ENCODE data around the gene TAS2R41. TPM values are rescaled to one million over a fixed set of nuclear protein-coding genes. Genes with fewer than 3 reads are reported as not detected.
"Not testable (repeated sequence)": the region's sequence is repeated elsewhere in the genome, so short reads cannot be mapped to it uniquely, and the experiment has no call there.

Gene TAS2R41
- total RNA-seq, 2 donors from 2014 or later = not detected

GRCh38 chr7:143463556-143463955 lies 14.1 kb upstream of the TAS2R41 start:
- H3K4me3 Mint-ChIP-seq = no peak overlapping the region
- DNase-seq (ENCODE audit: low spot score) = no peak
- no peaks in the 10 kb centered on the region for H3K36me3 Mint-ChIP-seq
- H3K27ac Mint-ChIP-seq = no peak overlapping the region
- no peaks in the 10 kb centered on the region for H3K4me1 Mint-ChIP-seq (ENCODE audit: low read depth in 2 of 2)
- no peaks in the 10 kb centered on the region for H3K9me3 Mint-ChIP-seq
- ATAC-seq = no peak
- peaks cover 14 to 29% of the 10 kb centered on the region in 2 donors for H3K27me3 Mint-ChIP-seq

DNA sequence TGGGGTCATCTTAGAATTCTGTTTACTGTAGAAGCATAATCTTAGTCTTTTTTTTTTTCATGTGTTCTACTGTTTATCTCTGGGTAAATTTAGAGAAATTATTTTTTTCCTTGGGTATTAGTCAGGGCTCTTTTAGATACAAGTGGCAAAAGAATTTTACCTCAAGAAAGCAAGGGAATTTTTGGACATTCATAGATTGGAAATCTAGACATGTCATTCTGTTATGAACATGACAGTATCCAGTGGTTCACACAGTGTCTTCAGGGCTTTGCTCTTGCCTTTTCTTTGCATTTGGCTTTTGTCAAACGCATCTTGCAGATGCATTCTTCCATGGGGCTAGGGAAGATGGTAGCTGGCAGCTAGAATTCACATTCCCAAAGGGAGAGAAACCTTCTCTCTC lies 13.7 kb upstream of the TAS2R41 start:
- no peak for ATAC-seq
- no peaks in the 10 kb centered on the region for H3K9me3 Mint-ChIP-seq
- peaks cover 14 to 29% of the 10 kb centered on the region in 2 donors for H3K27me3 Mint-ChIP-seq
- no peaks in the 10 kb centered on the region for H3K36me3 Mint-ChIP-seq
- no peak for DNase-seq (ENCODE audit: low spot score)
- no peaks in the 10 kb centered on the region for H3K4me1 Mint-ChIP-seq (ENCODE audit: low read depth in 2 of 2)
- H3K4me3 Mint-ChIP-seq = no peak overlapping the region
- no peak overlapping the region for H3K27ac Mint-ChIP-seq

DNA sequence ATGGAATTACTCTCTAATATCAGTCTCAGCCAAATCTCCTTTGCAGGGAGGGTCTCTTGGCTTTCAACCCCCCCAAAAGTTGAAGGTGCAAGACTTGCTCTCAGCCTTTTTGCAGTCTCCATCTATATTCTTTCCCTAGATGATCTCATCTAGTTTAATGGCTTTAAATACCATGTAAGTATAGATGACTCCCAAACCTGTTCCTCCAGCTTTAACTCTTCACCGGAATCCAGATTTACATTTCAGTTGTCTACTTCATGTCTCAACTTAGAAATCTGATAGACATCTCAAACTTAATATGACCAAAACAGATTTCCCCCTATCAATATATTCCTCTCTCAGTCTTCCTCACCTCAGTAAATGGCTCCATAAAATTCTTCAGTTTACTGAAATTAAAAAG lies 9.9 kb upstream of the TAS2R41 start:
- ATAC-seq (no peak), DNase-seq (ENCODE audit: low spot score) (no peak)
- Mint-ChIP-seq H3K4me3 (no peak overlapping the region), H3K9me3 (peaks cover 2% of the 10 kb centered on the region), H3K27me3 (peaks cover 22 to 41% of the 10 kb centered on the region in 2 donors), H3K4me1 (ENCODE audit: low read depth in 2 of 2) (no peaks in the 10 kb centered on the region), H3K36me3 (peaks cover 4% of the 10 kb centered on the region), H3K27ac (no peak overlapping the region)

DNA sequence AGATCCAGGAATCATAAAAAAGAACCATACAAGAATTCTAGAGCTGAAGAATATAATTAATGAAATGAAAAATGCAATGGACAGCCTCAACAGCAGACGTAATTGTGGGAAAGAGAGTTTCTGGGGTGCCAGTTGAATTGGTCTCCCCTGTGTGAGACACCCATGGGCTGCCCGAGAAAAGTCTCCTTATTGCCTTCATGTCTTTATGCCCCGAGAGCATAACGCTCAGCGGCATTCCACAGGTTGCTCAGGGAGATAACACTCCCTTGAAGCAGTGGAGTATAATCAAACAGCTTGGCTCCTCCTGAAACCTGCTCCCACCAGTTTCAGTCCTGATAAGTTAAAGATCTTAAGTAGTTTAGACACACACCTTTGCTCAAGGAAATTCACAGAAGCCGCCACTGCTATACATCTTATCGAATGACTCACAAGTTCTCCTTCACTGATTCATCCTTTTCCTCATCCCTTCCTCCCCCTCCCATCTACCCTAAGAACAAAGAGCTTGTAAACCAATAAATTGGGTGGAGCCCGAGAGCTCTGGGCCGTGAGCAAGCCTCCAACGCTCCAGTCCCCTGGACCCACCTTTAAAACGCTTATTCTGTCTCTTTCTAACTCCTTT lies 5.5 kb upstream of the TAS2R41 start:
- ATAC-seq; H3K27ac Mint-ChIP-seq; H3K4me3 Mint-ChIP-seq; H3K36me3 Mint-ChIP-seq; H3K4me1 Mint-ChIP-seq (ENCODE audit: low read depth in 2 of 2); H3K9me3 Mint-ChIP-seq; DNase-seq (ENCODE audit: low spot score): not testable (repeated sequence)
- H3K27me3 Mint-ChIP-seq = peaks cover 18 to 50% of the 10 kb centered on the region in 2 donors

GRCh38 chr7:143479055-143479766 lies 1.5 kb downstream of the TAS2R41 start:
- ATAC-seq (no peak), DNase-seq (ENCODE audit: low spot score) (no peak)
- H3K27ac Mint-ChIP-seq = no peak overlapping the region
- H3K4me1 Mint-ChIP-seq (ENCODE audit: low read depth in 2 of 2) = peaks cover 6 to 7% of the 10 kb centered on the region in 2 donors
- H3K4me3 Mint-ChIP-seq = no peak overlapping the region
- no peaks in the 10 kb centered on the region for H3K36me3 Mint-ChIP-seq
- H3K27me3 Mint-ChIP-seq = peaks cover 4 to 5% of the 10 kb centered on the region in 2 donors
- no peaks in the 10 kb centered on the region for H3K9me3 Mint-ChIP-seq

DNA sequence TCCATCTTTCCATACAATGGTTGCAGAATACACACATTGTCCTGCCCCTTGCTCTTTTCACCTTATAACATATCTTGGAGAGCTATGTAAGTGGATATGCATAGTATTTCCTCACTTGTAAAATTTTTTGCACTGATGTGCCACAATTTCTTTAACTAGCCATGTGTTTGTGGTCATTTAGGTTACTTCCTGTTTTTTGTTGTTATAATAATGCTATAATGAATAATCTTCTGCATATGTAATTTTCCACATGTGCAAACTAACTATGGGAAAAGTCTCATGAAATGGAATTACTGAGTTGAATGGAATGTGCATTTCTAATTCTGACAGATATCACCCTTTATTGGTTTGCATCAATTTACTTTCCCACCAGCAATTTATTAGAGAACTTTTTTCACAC lies 2.8 kb downstream of the TAS2R41 start:
- no peak overlapping the region for H3K27ac Mint-ChIP-seq
- H3K4me3 Mint-ChIP-seq = no peak overlapping the region
- H3K4me1 Mint-ChIP-seq (ENCODE audit: low read depth in 2 of 2) = peaks cover 6 to 7% of the 10 kb centered on the region in 2 donors
- ATAC-seq (no peak), DNase-seq (ENCODE audit: low spot score) (no peak)
- H3K27me3 Mint-ChIP-seq = no peaks in the 10 kb centered on the region
- no peaks in the 10 kb centered on the region for H3K9me3 Mint-ChIP-seq
- H3K36me3 Mint-ChIP-seq = no peaks in the 10 kb centered on the region

GRCh38 chr7:143484119-143484518 lies 6.4 kb downstream of the TAS2R41 start:
- Mint-ChIP-seq H3K9me3 (no peaks in the 10 kb centered on the region), H3K27ac (no peak overlapping the region), H3K4me1 (ENCODE audit: low read depth in 2 of 2) (peaks cover 6 to 7% of the 10 kb centered on the region in 2 donors), H3K36me3 (no peaks in the 10 kb centered on the region), H3K4me3 (no peak overlapping the region), H3K27me3 (peaks cover 4 to 19% of the 10 kb centered on the region in 2 donors)
- ATAC-seq = no peak
- no peak for DNase-seq (ENCODE audit: low spot score)

DNA sequence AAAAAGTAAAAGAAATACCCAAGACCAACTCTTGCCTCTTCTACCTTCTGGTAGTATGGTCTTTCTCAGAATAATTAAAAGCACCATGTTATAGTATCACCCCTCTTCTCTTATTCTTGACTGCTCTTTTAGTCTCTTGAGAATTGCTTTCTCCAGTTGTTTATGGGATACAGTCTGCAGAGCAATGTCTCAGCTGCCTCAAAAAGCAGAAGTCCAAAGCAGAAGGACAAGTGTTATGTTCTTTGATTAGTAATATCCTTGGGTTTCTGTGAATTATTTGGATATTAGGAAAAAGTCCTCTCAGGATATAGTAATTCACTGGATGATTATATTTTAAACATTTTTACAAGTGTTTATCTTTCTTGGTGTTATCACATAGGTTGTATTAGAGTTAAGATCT lies 7.4 kb downstream of the TAS2R41 start:
- no peaks in the 10 kb centered on the region for H3K36me3 Mint-ChIP-seq
- peaks cover 4 to 20% of the 10 kb centered on the region in 2 donors for H3K27me3 Mint-ChIP-seq
- no peaks in the 10 kb centered on the region for H3K9me3 Mint-ChIP-seq
- no peak for DNase-seq (ENCODE audit: low spot score)
- peaks cover 6 to 7% of the 10 kb centered on the region in 2 donors for H3K4me1 Mint-ChIP-seq (ENCODE audit: low read depth in 2 of 2)
- ATAC-seq = no peak
- H3K27ac Mint-ChIP-seq = no peak overlapping the region
- no peak overlapping the region for H3K4me3 Mint-ChIP-seq

DNA sequence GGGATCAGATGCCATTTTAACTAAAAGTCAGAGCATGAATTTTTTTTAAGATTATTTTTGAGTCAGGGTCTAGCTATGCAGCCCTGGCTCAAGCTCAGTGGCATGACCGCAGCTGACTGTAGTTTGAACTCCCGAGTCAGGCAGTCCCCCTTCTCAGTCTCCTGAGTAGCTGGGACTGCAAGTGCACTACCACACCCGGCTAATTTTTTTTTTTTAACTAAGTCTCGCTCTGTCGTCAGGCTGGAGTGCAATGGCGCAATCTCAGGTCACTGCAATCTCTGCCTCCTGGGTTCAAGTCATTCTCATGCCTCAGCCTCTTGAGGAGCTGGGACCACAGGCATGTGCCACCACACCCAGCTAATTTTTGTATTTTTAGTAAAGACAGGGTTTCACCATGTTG lies 7.8 kb downstream of the TAS2R41 start:
- no peak overlapping the region for H3K4me3 Mint-ChIP-seq
- no peaks in the 10 kb centered on the region for H3K9me3 Mint-ChIP-seq
- H3K4me1 Mint-ChIP-seq (ENCODE audit: low read depth in 2 of 2) = peaks cover 2 to 3% of the 10 kb centered on the region in 2 donors
- no peak overlapping the region for H3K27ac Mint-ChIP-seq
- ATAC-seq = no peak
- no peak for DNase-seq (ENCODE audit: low spot score)
- H3K27me3 Mint-ChIP-seq = peaks cover 4 to 20% of the 10 kb centered on the region in 2 donors
- H3K36me3 Mint-ChIP-seq = no peaks in the 10 kb centered on the region

DNA sequence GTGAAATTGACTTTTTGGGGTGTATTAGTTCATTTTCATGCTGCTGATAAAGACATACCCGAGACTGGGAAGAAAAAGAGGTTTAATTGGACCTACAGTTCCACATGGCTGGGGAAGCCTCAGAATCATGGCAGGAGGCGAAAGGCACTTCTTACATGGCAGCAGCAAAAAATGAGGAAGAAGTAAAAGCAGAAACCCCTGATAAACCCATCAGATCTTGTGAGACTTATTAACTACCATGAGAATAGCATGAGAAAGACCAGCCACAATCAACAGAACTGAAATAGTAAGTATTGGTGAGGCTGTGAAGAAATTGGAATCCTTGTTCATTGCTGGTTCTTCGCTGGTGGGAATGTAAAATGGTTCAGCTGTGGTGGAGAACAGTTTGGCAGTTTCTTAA lies 8.6 kb downstream of the TAS2R41 start:
- H3K4me1 Mint-ChIP-seq (ENCODE audit: low read depth in 2 of 2); DNase-seq (ENCODE audit: low spot score); H3K27ac Mint-ChIP-seq; H3K36me3 Mint-ChIP-seq; H3K4me3 Mint-ChIP-seq; H3K9me3 Mint-ChIP-seq; ATAC-seq: not testable (repeated sequence)
- peaks cover 4 to 20% of the 10 kb centered on the region in 2 donors for H3K27me3 Mint-ChIP-seq

DNA sequence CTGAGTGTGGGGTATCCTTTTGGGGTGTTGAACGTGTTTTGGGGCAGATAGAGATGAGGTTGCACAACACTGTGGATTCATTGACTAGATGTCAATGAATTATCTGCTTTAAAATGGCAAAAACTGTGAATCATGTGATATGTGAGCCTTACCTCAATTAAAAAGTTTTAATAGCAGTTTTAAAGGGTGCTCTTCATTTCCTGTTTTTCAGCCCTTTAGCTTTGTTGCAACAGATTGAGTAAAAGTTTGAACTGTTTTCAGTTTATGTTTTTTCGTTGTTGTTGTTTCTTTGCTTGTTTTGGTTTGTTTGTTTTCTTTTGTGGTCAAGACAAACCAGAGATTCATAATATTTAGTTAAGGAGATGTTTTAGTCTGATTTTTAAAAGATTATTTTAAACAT lies 9.4 kb downstream of the TAS2R41 start:
- peaks cover 0 to 2% of the 10 kb centered on the region in 2 donors for H3K4me1 Mint-ChIP-seq (ENCODE audit: low read depth in 2 of 2)
- no peak for ATAC-seq
- peaks cover 4 to 20% of the 10 kb centered on the region in 2 donors for H3K27me3 Mint-ChIP-seq
- DNase-seq (ENCODE audit: low spot score) = no peak
- H3K9me3 Mint-ChIP-seq = no peaks in the 10 kb centered on the region
- H3K36me3 Mint-ChIP-seq = no peaks in the 10 kb centered on the region
- no peak overlapping the region for H3K27ac Mint-ChIP-seq
- H3K4me3 Mint-ChIP-seq = no peak overlapping the region

GRCh38 chr7:143487566-143487965 lies 9.9 kb downstream of the TAS2R41 start:
- no peaks in the 10 kb centered on the region for H3K36me3 Mint-ChIP-seq
- no peak overlapping the region for H3K27ac Mint-ChIP-seq
- peaks cover 0 to 2% of the 10 kb centered on the region in 2 donors for H3K4me1 Mint-ChIP-seq (ENCODE audit: low read depth in 2 of 2)
- no peak for DNase-seq (ENCODE audit: low spot score)
- H3K4me3 Mint-ChIP-seq = no peak overlapping the region
- no peaks in the 10 kb centered on the region for H3K9me3 Mint-ChIP-seq
- ATAC-seq = no peak
- H3K27me3 Mint-ChIP-seq = peaks cover 4 to 20% of the 10 kb centered on the region in 2 donors

DNA sequence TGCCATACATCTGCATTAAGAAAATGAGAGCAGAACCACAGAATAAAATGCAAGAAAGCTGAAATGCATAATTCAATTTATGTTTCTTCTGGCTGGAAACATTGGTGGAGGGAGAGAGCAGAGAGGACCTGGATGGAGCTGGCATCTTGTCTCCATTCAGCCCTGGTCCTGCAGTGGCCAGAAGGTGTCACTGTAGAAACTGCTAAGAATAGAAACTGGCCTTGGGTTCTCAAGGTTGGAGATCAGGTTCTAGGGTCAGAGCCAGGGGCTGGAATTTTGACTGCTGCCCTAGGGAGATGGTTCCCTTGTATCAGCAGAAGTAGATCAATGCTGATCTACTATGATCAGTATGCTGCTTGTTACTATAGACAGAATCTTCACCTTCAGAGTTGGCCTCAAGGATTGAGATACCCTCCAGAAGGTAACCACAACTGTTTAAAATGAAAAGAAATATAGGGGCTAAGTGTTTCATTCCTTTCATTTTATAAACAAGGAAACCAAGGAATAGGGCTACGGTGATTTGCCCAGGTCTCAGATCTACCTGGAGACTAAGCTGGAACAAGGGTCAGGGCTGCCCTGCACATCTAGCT lies 13.1 kb downstream of the TAS2R41 start:
- H3K9me3 Mint-ChIP-seq = no peaks in the 10 kb centered on the region
- DNase-seq (ENCODE audit: low spot score) (no peak), ATAC-seq (no peak)
- peaks cover 0 to 8% of the 10 kb centered on the region in 2 donors for H3K4me1 Mint-ChIP-seq (ENCODE audit: low read depth in 2 of 2)
- peaks cover 4 to 30% of the 10 kb centered on the region in 2 donors for H3K27me3 Mint-ChIP-seq
- no peak overlapping the region for H3K4me3 Mint-ChIP-seq
- no peak overlapping the region for H3K27ac Mint-ChIP-seq
- no peaks in the 10 kb centered on the region for H3K36me3 Mint-ChIP-seq

GRCh38 chr7:143492043-143492471 lies 14.4 kb downstream of the TAS2R41 start:
- Mint-ChIP-seq H3K36me3 (no peaks in the 10 kb centered on the region), H3K4me3 (no peak overlapping the region), H3K9me3 (no peaks in the 10 kb centered on the region), H3K4me1 (ENCODE audit: low read depth in 2 of 2) (peaks cover 0 to 8% of the 10 kb centered on the region in 2 donors), H3K27ac (no peak overlapping the region), H3K27me3 (peaks cover 4 to 31% of the 10 kb centered on the region in 2 donors)
- DNase-seq (ENCODE audit: low spot score) (no peak), ATAC-seq (no peak)
